Pancreas (tissue), 10 donors: ENCODE measurements around the gene CBARP. TPM values are rescaled to one million over a fixed set of nuclear protein-coding genes. Genes with fewer than 3 reads are reported as not detected.
"Not testable (repeated sequence)": the region's sequence is repeated elsewhere in the genome, so short reads cannot be mapped to it uniquely, and the experiment has no call there.

ENCODE experiments used
- ATAC-seq, 4 donors: fragments of 200-7000 bp; cut with Tn5 transposase; one replicate each; pipeline versions ENCODE4 v1.8.0 to v1.9.1; 2020; ENCODE audit warnings: mild to moderate bottlenecking in 4 of 4, moderate library complexity in 4 of 4
- DNase-seq, 6 donors: peaks; one replicate each; pipeline ENCODE4 v3.0.0-alpha.2; 2020
- FAIRE-seq: peaks from 2 replicates; lab custom pipeline; 2012; peaks lifted over from hg19 to GRCh38; lab: Jason Lieb, UNC
- H3K27ac ChIP-seq, 4 donors: fragments of 200-600 bp; sonication (generic); 1 replicate in 3 of 4; 2 replicates in 1 of 4; pipeline versions ENCODE4 v1.5.0 to v1.8.0; 2020
- H3K27me3 ChIP-seq, 4 donors: fragments of 200-600 bp; one replicate each; pipeline ENCODE4 v1.8.0; 2021
- H3K36me3 ChIP-seq, 3 donors: fragments of 200-600 bp; sonication (generic) in 1 of 3; one replicate each; pipeline versions ENCODE4 v1.5.0 to v1.8.0; 2020 to 2021
- H3K4me1 ChIP-seq, 3 donors: fragments of 200-600 bp; one replicate each; pipeline ENCODE4 v1.8.0; 2021
- H3K4me3 ChIP-seq, 4 donors: fragments of 200-600 bp; sonication (generic) in 2 of 4; one replicate each; pipeline versions ENCODE4 v1.5.0 to v1.8.0; 2020 to 2021
- H3K9me3 ChIP-seq, 4 donors: fragments of 200-600 bp; one replicate each; pipeline ENCODE4 v1.8.0; 2021
- WGBS, 2 donors: extraction: QIAGEN DNeasy Blood & Tissue Kit; methylation state at CpG; one replicate each; pipeline ENCODE4 v1.1.7; 2013; 5-methylcytosine and 5-hydroxymethylcytosine counted together
- intact Hi-C, 3 donors: fragments of 100-400 bp; cut with DNase I; formaldehyde crosslinking; loops; one replicate each; pipeline versions ENCODE4 v1.11.1 to v1.14.2; 2022
- polyA plus RNA-seq, 2 donors: library from polyadenylated mRNA; stranded (reverse); fragments of 200-250 nt; gene quantifications; one replicate each; pipeline ENCODE4 v1.2.3, GENCODE V29; 2013
- total RNA-seq, 6 donors: library from RNA; stranded (reverse); fragmentation: NEBNext Ultra II Directional in 4 of 6; extraction: Animal tissue kit (Norgen Biotek cat#: 25700) in 4 of 6; gene quantifications; one replicate each; pipeline versions ENCODE4 v1.2.1 to v1.2.4, GENCODE V29; 2021 to 2023
- TF ChIP-seq, protein P1 (sequence below), 4 donors: fragments of 200-600 bp; sonication (generic) in 3 of 4; IDR thresholded peaks; one replicate each; pipeline versions ENCODE4 v1.5.0 to v1.8.0; 2021; ENCODE audit warnings: antibody characterized with exemption in 4 of 4
- donor health status: healthy with polysubstance abuse.
- donor health status: DM: no; HTN: no; CAD: no; lungs with moderate emphysema.
- donor health status: DM: no; HTN: no; CAD: no.
- donor health status: control.
- donor health status: control.
- donor health status: Bipolar disorder and iron deficiency.
- donor health status: DM: yes; HTN: yes; CAD: no.
- donor health status: DM: no; HTN: no; CAD: no.
- donor health status: DM: no; HTN: no; CAD: no.
- donor health status: DM: yes; HTN: yes; CAD: no.

The CBARP gene
- total and polyA plus RNA-seq, 8 donors: 0.16 to 2.6 (median 0.74) TPM

- intact Hi-C loops: no loop called here
- no peaks in the 10 kb centered on the region for H3K36me3 ChIP-seq
- no peaks in the 10 kb centered on the region for H3K9me3 ChIP-seq
- DNase-seq (peak; percentile 82 to 94 (median 92)), ATAC-seq (peak; percentile 43 to 67 (median 64)), FAIRE-seq (no peak)
- no peaks in the 10 kb centered on the region for H3K27me3 ChIP-seq
- H3K4me3 ChIP-seq: peak overlapping the region in 2 of 4 donors; percentile 20 to 21
- TF ChIP-seq, protein P1, sequence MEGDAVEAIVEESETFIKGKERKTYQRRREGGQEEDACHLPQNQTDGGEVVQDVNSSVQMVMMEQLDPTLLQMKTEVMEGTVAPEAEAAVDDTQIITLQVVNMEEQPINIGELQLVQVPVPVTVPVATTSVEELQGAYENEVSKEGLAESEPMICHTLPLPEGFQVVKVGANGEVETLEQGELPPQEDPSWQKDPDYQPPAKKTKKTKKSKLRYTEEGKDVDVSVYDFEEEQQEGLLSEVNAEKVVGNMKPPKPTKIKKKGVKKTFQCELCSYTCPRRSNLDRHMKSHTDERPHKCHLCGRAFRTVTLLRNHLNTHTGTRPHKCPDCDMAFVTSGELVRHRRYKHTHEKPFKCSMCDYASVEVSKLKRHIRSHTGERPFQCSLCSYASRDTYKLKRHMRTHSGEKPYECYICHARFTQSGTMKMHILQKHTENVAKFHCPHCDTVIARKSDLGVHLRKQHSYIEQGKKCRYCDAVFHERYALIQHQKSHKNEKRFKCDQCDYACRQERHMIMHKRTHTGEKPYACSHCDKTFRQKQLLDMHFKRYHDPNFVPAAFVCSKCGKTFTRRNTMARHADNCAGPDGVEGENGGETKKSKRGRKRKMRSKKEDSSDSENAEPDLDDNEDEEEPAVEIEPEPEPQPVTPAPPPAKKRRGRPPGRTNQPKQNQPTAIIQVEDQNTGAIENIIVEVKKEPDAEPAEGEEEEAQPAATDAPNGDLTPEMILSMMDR (IDR thresholded peaks at IDR 0.05): no peak
- 51% methylated on average over 32 to 33 of the region's 33 CpGs for WGBS, 2 donors
- peaks cover 27 to 58% (median 50%) of the 10 kb centered on the region in 3 donors for H3K4me1 ChIP-seq
- peak overlapping the region; percentile 3 to 68 (median 42) for H3K27ac ChIP-seq
Measured at GRCh38 chr19:1211494-1212234, 26.1 kb downstream of the CBARP start.

DNA sequence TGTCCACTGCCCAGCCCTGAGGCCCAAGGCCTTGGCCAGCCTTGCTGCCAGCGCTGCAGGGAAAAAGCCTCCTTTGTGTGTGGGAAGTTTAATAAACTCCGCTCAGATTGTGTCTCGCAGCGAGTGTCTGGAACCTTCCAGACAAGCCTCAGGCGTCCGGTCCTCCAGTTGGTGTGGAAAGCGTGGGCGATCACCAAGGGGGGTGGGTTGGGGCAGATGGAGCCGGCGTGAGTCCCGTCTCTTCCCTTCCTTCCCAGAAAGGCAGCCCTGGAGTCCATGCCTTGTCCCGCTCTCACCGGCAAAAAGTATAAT is 27.6 kb downstream of the CBARP start:
- ATAC-seq: no peak
- Histone ChIP-seq H3K27ac (no peak overlapping the region), H3K9me3 (no peaks in the 10 kb centered on the region), H3K27me3 (no peaks in the 10 kb centered on the region), H3K4me3 (no peak overlapping the region), H3K36me3 (no peaks in the 10 kb centered on the region), H3K4me1 (peaks cover 23 to 50% (median 41%) of the 10 kb centered on the region in 3 donors)
- TF ChIP-seq, protein P1 (IDR thresholded peaks at IDR 0.05): no peak
- WGBS, 2 donors: 89 to 90% methylated on average over 13 of the region's 13 CpGs
- DNase-seq: peak in 3 of 6 donors; percentile 20 to 63 (median 47)
- intact Hi-C loops: no loop called here
- FAIRE-seq: no peak

GRCh38 chr19:1208830-1209229 is 29.0 kb downstream of the CBARP start:
- WGBS, 2 donors: 62 to 70% methylated on average over 10 of the region's 10 CpGs
- H3K36me3 ChIP-seq, FAIRE-seq, intact Hi-C loops, ATAC-seq, H3K27me3 ChIP-seq, H3K9me3 ChIP-seq: not testable (repeated sequence)
- H3K4me3 ChIP-seq: peak overlapping the region in 1 of 4 donors; percentile 12
- peaks cover 18 to 38% (median 32%) of the 10 kb centered on the region in 3 donors for H3K4me1 ChIP-seq
- peak overlapping the region in 1 of 4 donors; percentile 24 for H3K27ac ChIP-seq
- peak in 3 of 6 donors; percentile 19 to 56 (median 51) for DNase-seq

DNA sequence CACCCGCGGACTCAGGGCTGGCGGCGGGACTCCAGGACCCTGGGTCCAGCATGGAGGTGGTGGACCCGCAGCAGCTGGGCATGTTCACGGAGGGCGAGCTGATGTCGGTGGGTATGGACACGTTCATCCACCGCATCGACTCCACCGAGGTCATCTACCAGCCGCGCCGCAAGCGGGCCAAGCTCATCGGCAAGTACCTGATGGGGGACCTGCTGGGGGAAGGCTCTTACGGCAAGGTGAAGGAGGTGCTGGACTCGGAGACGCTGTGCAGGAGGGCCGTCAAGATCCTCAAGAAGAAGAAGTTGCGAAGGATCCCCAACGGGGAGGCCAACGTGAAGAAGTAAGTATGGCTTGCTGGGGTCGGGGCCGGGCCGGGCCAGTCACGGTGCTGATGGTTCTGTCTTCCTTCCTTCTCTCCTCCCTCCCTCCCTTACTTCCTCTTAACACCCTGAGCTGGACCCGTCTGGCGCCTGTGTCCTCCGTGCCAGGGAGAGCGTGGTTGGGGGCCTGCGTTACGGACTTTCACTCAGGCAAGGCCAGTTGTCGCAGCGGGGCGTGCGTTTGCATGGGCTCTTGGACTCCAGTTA is 30.8 kb downstream of the CBARP start:
- TF ChIP-seq, protein P1 (IDR thresholded peaks at IDR 0.05): no peak
- Histone ChIP-seq H3K4me1 (peaks cover 18 to 32% (median 32%) of the 10 kb centered on the region in 3 donors), H3K4me3 (peak overlapping the region; percentile 58 to 83 (median 76)), H3K27ac (peak overlapping the region; percentile 17 to 76 (median 74)), H3K27me3 (no peaks in the 10 kb centered on the region), H3K36me3 (no peaks in the 10 kb centered on the region), H3K9me3 (no peaks in the 10 kb centered on the region)
- intact Hi-C loops: no loop called here
- 1% methylated on average over 38 of the region's 38 CpGs for WGBS, 2 donors
- ATAC-seq (peak; percentile 2 to 14 (median 8)), DNase-seq (peak in 4 of 6 donors; percentile 52 to 83 (median 68)), FAIRE-seq (no peak)

- Histone ChIP-seq H3K4me3 (peak overlapping the region; percentile 58 to 83 (median 76)), H3K9me3 (no peaks in the 10 kb centered on the region), H3K36me3 (no peaks in the 10 kb centered on the region), H3K27ac (peak overlapping the region; percentile 17 to 76 (median 74)), H3K4me1 (peaks cover 13 to 31% (median 30%) of the 10 kb centered on the region in 3 donors), H3K27me3 (no peaks in the 10 kb centered on the region)
- DNase-seq (peak in 4 of 6 donors; percentile 22 to 85 (median 64)), FAIRE-seq (no peak), ATAC-seq (no peak)
- WGBS, 2 donors: 0 to 1% methylated on average over 44 to 78 of the region's 78 CpGs
- intact Hi-C loops: no loop called here
- TF ChIP-seq, protein P1 (IDR thresholded peaks at IDR 0.05): no peak
Measured at GRCh38 chr19:1206150-1206863, 31.5 kb downstream of the CBARP start.
